GM12891 (cell line): ENCODE results near the gene C5orf22.

Source experiments
- PAX5 ChIP-seq: IDR thresholded peaks from 2 replicates; pipeline ENCODE4 v1.6.1; 2011; ENCODE audit warnings: low read length, moderate library complexity, mild to moderate bottlenecking; ENCODE audit not compliant: insufficient read depth, severe bottlenecking
- POLR2A ChIP-seq: IDR thresholded peaks from 2 replicates; pipeline ENCODE4 v1.6.1; 2011; ENCODE audit warnings: low read depth, low read length, control low read depth
- POLR2AphosphoS5 ChIP-seq: IDR thresholded peaks from 2 replicates; pipeline ENCODE4 v1.6.1; 2011; ENCODE audit warnings: low read depth, low read length, control low read depth
- SPI1 ChIP-seq: IDR thresholded peaks from 2 replicates; pipeline ENCODE4 v1.6.1; 2011; ENCODE audit warnings: low read depth, low read length, control low read depth
- TAF1 ChIP-seq: IDR thresholded peaks from 2 replicates; pipeline ENCODE4 v1.6.1; 2011; ENCODE audit warnings: low read depth, low read length, control low read depth

GRCh38 chr5:31537851-31538250 lies 5.8 kb downstream of the C5orf22 start:
- TF ChIP-seq POLR2A (no peak), POLR2AphosphoS5 (no peak), TAF1 (no peak), PAX5 (no peak), SPI1 (no peak)
